B cell (primary cell): ENCODE results near the gene ZNF771. TPM values are rescaled to one million over a fixed set of nuclear protein-coding genes. Genes with fewer than 3 reads are reported as not detected.
A peak's percentile ranks its signal among the peaks of the same experiment; 100 is the strongest.

ENCODE experiments used
- ATAC-seq: fragments of 200-7000 bp; cut with Tn5 transposase; one replicate; pipeline ENCODE4 v1.10.0; 2021; ENCODE audit warnings: low read depth, mild to moderate bottlenecking, moderate number of reproducible peaks, moderate library complexity
- CTCF ChIA-PET: fragments of 350-600 bp; sonication (Branson Sonifier 250); formaldehyde crosslinking; loops from one replicate; lab custom pipeline; 2021; ENCODE audit warnings: antibody characterized with exemption, inconsistent platforms; lab: Charles Lee
- POLR2A ChIA-PET: fragments of 350-600 bp; sonication (Branson Sonifier 250); formaldehyde crosslinking; loops from one replicate; lab custom pipeline; 2021; ENCODE audit warnings: antibody characterized with exemption; lab: Charles Lee
- DNase-seq: peaks from one replicate; pipeline ENCODE4 v3.0.0; 2013
- H2AFZ ChIP-seq: 2 replicates; pipeline ENCODE4 v1.6.1; 2012; ENCODE audit warnings: mild to moderate bottlenecking, low read depth, low read length; ENCODE audit not compliant: insufficient read depth, poor library complexity, severe bottlenecking
- H3K27ac ChIP-seq, 2 donors: 1 replicate in 1 of 2; 2 replicates in 1 of 2; pipeline ENCODE4 v1.5.1; 2012 to 2013; ENCODE audit warnings: low read length in 2 of 2, mild to moderate bottlenecking in 2 of 2, moderate library complexity in 1 of 2
- H3K27me3 ChIP-seq, 4 experiments: fragments of 200-600 bp in 1 of 4; sonication (generic) in 1 of 4; replicated peaks in 1 of 4; 1 replicate in 2 of 4; 2 replicates in 2 of 4; pipeline versions ENCODE4 v1.6.1 to v1.7.0; 2013 to 2016; ENCODE audit warnings: low read length in 3 of 4, mild to moderate bottlenecking in 2 of 4, mixed read lengths in 1 of 4, moderate library complexity in 1 of 4; ENCODE audit not compliant: insufficient read depth in 4 of 4, control insufficient read depth in 3 of 4; ENCODE audit errors: control extremely low read depth in 1 of 4
- H3K36me3 ChIP-seq, 2 experiments: replicated peaks in 1 of 2; 1 replicate in 1 of 2; 2 replicates in 1 of 2; pipeline versions ENCODE4 v1.6.1 to v1.7.1; 2013; ENCODE audit warnings: low read length in 1 of 2; ENCODE audit not compliant: insufficient read depth in 2 of 2, control insufficient read depth in 1 of 2; ENCODE audit errors: control extremely low read depth in 1 of 2, extremely low read depth in 1 of 2
- H3K4me1 ChIP-seq, 2 donors: fragments of 200-600 bp in 1 of 2; sonication (generic) in 1 of 2; 1 replicate in 1 of 2; 2 replicates in 1 of 2; pipeline versions ENCODE4 v1.5.1 to v1.6.1; 2013 to 2017; ENCODE audit warnings: low read length in 2 of 2; ENCODE audit not compliant: control insufficient read depth in 2 of 2, insufficient read depth in 2 of 2
- H3K4me2 ChIP-seq: replicated peaks from 2 replicates; pipeline ENCODE3; 2012; ENCODE audit warnings: mild to moderate bottlenecking, low read depth, low read length; ENCODE audit not compliant: poor library complexity, severe bottlenecking
- H3K4me3 ChIP-seq, 5 experiments: fragments of 200-600 bp in 1 of 5; sonication (generic) in 1 of 5; 1 replicate in 3 of 5; 2 replicates in 2 of 5; pipeline versions ENCODE4 v1.5.1 to v1.7.0; 2011 to 2016; ENCODE audit warnings: low read length in 4 of 5, mild to moderate bottlenecking in 4 of 5, low read depth in 2 of 5, control low read depth in 1 of 5, moderate library complexity in 1 of 5; ENCODE audit not compliant: insufficient read depth in 1 of 5; ENCODE audit errors: control extremely low read depth in 1 of 5, extremely low read depth in 1 of 5
- H3K79me2 ChIP-seq: fragments of 200-600 bp; sonication (generic); one replicate; pipeline ENCODE4 v1.6.0; 2016; ENCODE audit warnings: low read length; ENCODE audit not compliant: control insufficient read depth, insufficient read depth
- H3K9ac ChIP-seq: fragments of 200-600 bp; sonication (generic); 2 replicates; pipeline ENCODE4 v1.6.1; 2017; ENCODE audit warnings: mild to moderate bottlenecking, low read length, moderate library complexity
- H3K9me3 ChIP-seq, 3 donors: one replicate each; pipeline versions ENCODE4 v1.6.1 to v1.7.1; 2013; ENCODE audit warnings: low read length in 2 of 3; ENCODE audit not compliant: control insufficient read depth in 2 of 3, insufficient read depth in 1 of 3; ENCODE audit errors: control extremely low read depth in 1 of 3
- H4K20me1 ChIP-seq: 2 replicates; pipeline ENCODE4 v1.6.0; 2012; ENCODE audit warnings: mild to moderate bottlenecking, low read length; ENCODE audit not compliant: insufficient read depth, control insufficient read depth, poor library complexity, severe bottlenecking
- H3K27ac Mint-ChIP-seq: one replicate; pipeline ENCODE4 v1.8.0; 2021; ENCODE audit warnings: mixed read lengths
- H3K27me3 Mint-ChIP-seq: one replicate; pipeline ENCODE4 v1.8.0; 2021; ENCODE audit warnings: mixed read lengths
- H3K4me1 Mint-ChIP-seq: one replicate; pipeline ENCODE4 v1.8.0; 2021; ENCODE audit warnings: mixed read lengths
- H3K4me3 Mint-ChIP-seq: one replicate; pipeline ENCODE4 v1.8.0; 2021; ENCODE audit warnings: mixed read lengths
- H3K9me3 Mint-ChIP-seq: one replicate; pipeline ENCODE4 v1.8.0; 2022; ENCODE audit warnings: mixed read lengths; ENCODE audit not compliant: insufficient read depth
- CTCF ChIP-seq: fragments of 200-600 bp; IDR thresholded peaks from one replicate; pipeline ENCODE4 v1.8.0; 2022; ENCODE audit warnings: antibody characterized with exemption, mild to moderate bottlenecking
- EZH2 ChIP-seq: IDR thresholded peaks from 2 replicates; pipeline ENCODE4 v1.6.1; 2012; ENCODE audit warnings: borderline replicate concordance, low read depth, mild to moderate bottlenecking, moderate library complexity, low read length; ENCODE audit not compliant: insufficient read depth, poor library complexity, severe bottlenecking
- WGBS: methylation state at CpG from one replicate; pipeline ENCODE4 v1.1.5; 2013; ENCODE audit warnings: missing lambda C conversion rate; ENCODE audit not compliant: insufficient coverage; 5-methylcytosine and 5-hydroxymethylcytosine counted together
- intact Hi-C: fragments of 100-400 bp; cut with micrococcal nuclease; formaldehyde crosslinking; loops from one replicate; pipeline ENCODE4 v1.10.0; 2022
- polyA plus RNA-seq: library from polyadenylated mRNA; depleted of rRNA; stranded (reverse); fragments of >200 nt; gene quantifications from 2 replicates; pipeline ENCODE4 v1.2.3, GENCODE V29; 2012
- total RNA-seq, 2 donors: library from RNA; stranded (reverse); fragments of 120-200 nt in 1 of 2; gene quantifications; 1 replicate in 1 of 2; 2 replicates in 1 of 2; pipeline versions ENCODE4 v1.2.3 to v1.2.4, GENCODE V29; 2013 to 2022

ZNF771 gene
- total and polyA plus RNA-seq, 2 donors (not counting 1 experiment from before 2014, with no cell fraction given) = 4.1 to 6.6 TPM

GRCh38 chr16:30430428-30430970 lies 23.1 kb downstream of the ZNF771 start:
- peak; percentile 2 for ATAC-seq
- Mint-ChIP-seq H3K4me1 (peaks cover 17% of the 10 kb centered on the region), H3K27ac (no peak overlapping the region), H3K27me3 (no peaks in the 10 kb centered on the region), H3K4me3 (no peak overlapping the region), H3K9me3 (no peaks in the 10 kb centered on the region)
- CTCF ChIA-PET = interaction anchor here (0.6 to 4.7 kb wide), 39 partner anchors 9 to 338 kb away, joined by 3 to 55 read pairs (median 5); partner anchors contain the start of genes SEPHS2, SEPTIN1, TBX6 and ZNF48
- Histone ChIP-seq H3K4me2 (peak overlapping the region; percentile 66), H2AFZ (peak overlapping the region; percentile 93), H3K4me1 (peaks cover 12 to 21% of the 10 kb centered on the region in 2 donors), H3K9ac (peak overlapping the region; percentile 41), H3K4me3 (peak overlapping the region in 3 of 5 experiments; percentile 5 to 36 (median 22)), H4K20me1 (no peaks in the 10 kb centered on the region), H3K27ac (peak overlapping the region; percentile 79 to 86), H3K9me3 (no peaks in the 10 kb centered on the region), H3K36me3 (peaks cover 5 to 13% of the 10 kb centered on the region in 2 experiments), H3K79me2 (peaks cover 27% of the 10 kb centered on the region), H3K27me3 (no peaks in the 10 kb centered on the region)
- POLR2A ChIA-PET = interaction anchor here (0.6 to 2.3 kb wide), 27 partner anchors 10 to 415 kb away, joined by 3 to 18 read pairs (median 4); partner anchors contain the start of genes ALDOA, FBRS, ITGAL and PRR14
- TF ChIP-seq CTCF (peak; percentile 29), EZH2 (no peak)
- intact Hi-C loops = loop anchor here (1.0 to 5.0 kb wide), 10 partner anchors 15 to 267 kb away; partner anchors contain the start of genes ITGAL, SEPHS2, SRCAP and ZNF764
- no peak for DNase-seq
- 53% methylated on average over 11 of the region's 19 CpGs for WGBS

- H3K4me1 Mint-ChIP-seq = peaks cover 16% of the 10 kb centered on the region
- H3K79me2 ChIP-seq = peaks cover under 1% of the 10 kb centered on the region
- intact Hi-C loops = loop anchor here (5.0 kb wide), 2 partner anchors 37 to 262 kb away; partner anchors contain the start of genes ITGAL and SRCAP
- H3K27ac Mint-ChIP-seq = no peak overlapping the region
- WGBS = 70% methylated on average over 4 of the region's 4 CpGs
- ChIA-PET CTCF (interaction anchor here (0.9 to 1.2 kb wide), 2 partner anchors 25 to 134 kb away, joined by 4 to 5 read pairs; no protein-coding TSS in a partner anchor), POLR2A (no interaction called here)
- no peak for TF ChIP-seq EZH2
- TF ChIP-seq CTCF = no peak
- no peak for ATAC-seq
- H3K4me1 ChIP-seq = peaks cover 18 to 20% of the 10 kb centered on the region in 2 donors
- H3K27me3 ChIP-seq = no peaks in the 10 kb centered on the region
- H3K9ac ChIP-seq = no peak overlapping the region
- no peaks in the 10 kb centered on the region for H3K36me3 ChIP-seq
- no peaks in the 10 kb centered on the region for H3K9me3 Mint-ChIP-seq
- H3K4me3 ChIP-seq = no peak overlapping the region
- H2AFZ ChIP-seq = no peak overlapping the region
- H3K27ac ChIP-seq = no peak overlapping the region
- no peaks in the 10 kb centered on the region for H3K9me3 ChIP-seq
- no peak overlapping the region for H3K4me3 Mint-ChIP-seq
- no peak overlapping the region for H3K4me2 ChIP-seq
- no peak for DNase-seq
- no peaks in the 10 kb centered on the region for H3K27me3 Mint-ChIP-seq
- no peaks in the 10 kb centered on the region for H4K20me1 ChIP-seq
Observed at GRCh38 chr16:30434852-30435251, 27.4 kb downstream of the ZNF771 start.
